H9 (cell line): ENCODE data around the gene NDUFS6. TPM values are rescaled to one million over a fixed set of nuclear protein-coding genes. Genes with fewer than 3 reads are reported as not detected.

Experiments
- DNase-seq: peaks from one replicate; pipeline ENCODE4 v3.0.0-alpha.2; 2017
- H2AFZ ChIP-seq: one replicate; pipeline ENCODE4 v1.6.1; 2013; ENCODE audit warnings: mild to moderate bottlenecking, low read length, control low read depth, moderate library complexity
- H2AK5ac ChIP-seq: 2 replicates; pipeline ENCODE4 v1.6.1; 2013; ENCODE audit warnings: low read length, control low read depth, mixed read lengths; ENCODE audit not compliant: insufficient read length
- H2BK120ac ChIP-seq: one replicate; pipeline ENCODE4 v1.6.1; 2013; ENCODE audit warnings: low read depth, mild to moderate bottlenecking, low read length, control low read depth, inconsistent platforms; ENCODE audit not compliant: poor library complexity, severe bottlenecking
- H2BK12ac ChIP-seq: 2 replicates; pipeline ENCODE4 v1.6.1; 2013; ENCODE audit warnings: low read length, control low read depth, mixed read lengths, low read depth; ENCODE audit not compliant: insufficient read length
- H2BK15ac ChIP-seq: 2 replicates; pipeline ENCODE4 v1.6.1; 2013; ENCODE audit warnings: low read depth, low read length, control low read depth
- H2BK20ac ChIP-seq: one replicate; pipeline ENCODE4 v1.6.1; 2013; ENCODE audit warnings: low read depth, mild to moderate bottlenecking, low read length, control low read depth, inconsistent platforms; ENCODE audit not compliant: poor library complexity, severe bottlenecking
- H2BK5ac ChIP-seq: 2 replicates; pipeline ENCODE4 v1.6.1; 2013; ENCODE audit warnings: low read length, control low read depth, mixed read lengths; ENCODE audit not compliant: insufficient read length
- H3K14ac ChIP-seq: 2 replicates; pipeline ENCODE4 v1.6.1; 2013; ENCODE audit warnings: low read length, control low read depth; ENCODE audit not compliant: insufficient read depth
- H3K18ac ChIP-seq: 2 replicates; pipeline ENCODE4 v1.6.1; 2013; ENCODE audit warnings: low read depth, mild to moderate bottlenecking, mixed read lengths, low read length, control low read depth; ENCODE audit not compliant: insufficient read length
- H3K23ac ChIP-seq: 2 replicates; pipeline ENCODE4 v1.6.1; 2013; ENCODE audit warnings: low read length, control low read depth, mixed read lengths, low read depth; ENCODE audit not compliant: insufficient read length
- H3K23me2 ChIP-seq: 2 replicates; pipeline ENCODE4 v1.6.1; 2013; ENCODE audit warnings: low read depth, mild to moderate bottlenecking, mixed read lengths, low read length, control low read depth; ENCODE audit not compliant: insufficient read length, poor library complexity, severe bottlenecking
- H3K27ac ChIP-seq: 2 replicates; pipeline ENCODE4 v1.5.1; 2013; ENCODE audit warnings: low read length, control low read depth, mixed read lengths, low read depth; ENCODE audit not compliant: insufficient read length
- H3K27me3 ChIP-seq: 2 replicates; pipeline ENCODE4 v1.6.1; 2013; ENCODE audit warnings: low read length, control low read depth, inconsistent platforms; ENCODE audit not compliant: insufficient read depth
- H3K4ac ChIP-seq: 2 replicates; pipeline ENCODE4 v1.6.1; 2013; ENCODE audit warnings: low read depth, mild to moderate bottlenecking, control low read depth, inconsistent platforms, low read length, moderate library complexity
- H3K4me1 ChIP-seq: 2 replicates; pipeline ENCODE4 v1.6.1; 2013; ENCODE audit warnings: low read length, control low read depth, inconsistent platforms; ENCODE audit not compliant: insufficient read depth
- H3K4me2 ChIP-seq: 2 replicates; pipeline ENCODE4 v1.6.1; 2013; ENCODE audit warnings: low read length, control low read depth, mixed read lengths; ENCODE audit not compliant: insufficient read length, insufficient read depth
- H3K56ac ChIP-seq: 2 replicates; pipeline ENCODE4 v1.6.1; 2013; ENCODE audit warnings: low read depth, mild to moderate bottlenecking, mixed read lengths, low read length, control low read depth; ENCODE audit not compliant: insufficient read length
- H3K79me1 ChIP-seq: 2 replicates; pipeline ENCODE4 v1.6.1; 2013; ENCODE audit warnings: low read depth, mild to moderate bottlenecking, moderate library complexity, low read length, control low read depth, inconsistent platforms; ENCODE audit not compliant: insufficient read depth, poor library complexity, severe bottlenecking
- H3K79me2 ChIP-seq: 2 replicates; pipeline ENCODE4 v1.6.1; 2013; ENCODE audit warnings: low read length, control low read depth, inconsistent platforms; ENCODE audit not compliant: insufficient read depth
- H3K9ac ChIP-seq: 2 replicates; pipeline ENCODE4 v1.6.1; 2013; ENCODE audit warnings: low read length, control low read depth, mixed read lengths; ENCODE audit not compliant: insufficient read length; ENCODE audit errors: extremely low read depth
- H3K9me3 ChIP-seq: one replicate; pipeline ENCODE4 v1.6.1; 2013; ENCODE audit warnings: low read depth, low read length, inconsistent platforms; ENCODE audit not compliant: control insufficient read depth
- H3T11ph ChIP-seq: one replicate; pipeline ENCODE4 v1.6.1; 2013; ENCODE audit warnings: mild to moderate bottlenecking, low read length, control low read depth, inconsistent platforms
- H4K20me1 ChIP-seq: one replicate; pipeline ENCODE4 v1.6.1; 2013; ENCODE audit not compliant: control insufficient read depth, insufficient read length, insufficient read depth
- H4K5ac ChIP-seq: 2 replicates; pipeline ENCODE4 v1.6.1; 2013; ENCODE audit warnings: low read depth, mild to moderate bottlenecking, mixed read lengths, low read length, control low read depth; ENCODE audit not compliant: insufficient read length
- H4K8ac ChIP-seq: replicated peaks from 2 replicates; pipeline ENCODE4 v1.6.1; 2013; ENCODE audit warnings: low read length, control low read depth, mixed read lengths, low read depth; ENCODE audit not compliant: insufficient read length
- H4K91ac ChIP-seq: 2 replicates; pipeline ENCODE4 v1.6.1; 2013; ENCODE audit warnings: low read depth, mild to moderate bottlenecking, moderate library complexity, mixed read lengths, low read length, control low read depth; ENCODE audit not compliant: insufficient read length
- H3K27ac Mint-ChIP-seq, 3 experiments: 2 replicates in 2 of 3; 3 replicates in 1 of 3; pipeline ENCODE4 v1.8.0; 2020 to 2021; ENCODE audit warnings: mixed read lengths in 3 of 3, mild to moderate bottlenecking in 1 of 3, moderate library complexity in 1 of 3
- H3K27me3 Mint-ChIP-seq: 2 replicates; pipeline ENCODE4 v1.8.0; 2021; ENCODE audit warnings: low read depth, mild to moderate bottlenecking, moderate library complexity, mixed read lengths
- H3K36me3 Mint-ChIP-seq, 3 experiments: 2 replicates in 2 of 3; 3 replicates in 1 of 3; pipeline ENCODE4 v1.8.0; 2020 to 2021; ENCODE audit warnings: low read depth in 3 of 3, mixed read lengths in 3 of 3; ENCODE audit not compliant: insufficient read depth in 1 of 3
- H3K4me1 Mint-ChIP-seq, 2 experiments: 2 replicates each; pipeline ENCODE4 v1.8.0; 2020; ENCODE audit warnings: mixed read lengths in 2 of 2
- H3K4me3 Mint-ChIP-seq, 2 experiments: 2 replicates in 1 of 2; 3 replicates in 1 of 2; pipeline ENCODE4 v1.8.0; 2020 to 2021; ENCODE audit warnings: mild to moderate bottlenecking in 2 of 2, mixed read lengths in 2 of 2, moderate library complexity in 1 of 2
- H3K9me3 Mint-ChIP-seq, 2 experiments: 2 replicates in 1 of 2; 3 replicates in 1 of 2; pipeline ENCODE4 v1.8.0; 2020; ENCODE audit warnings: mild to moderate bottlenecking in 2 of 2, mixed read lengths in 2 of 2, moderate library complexity in 1 of 2
- WGBS: extraction: QIAGEN DNeasy Blood & Tissue Kit; methylation state at CpG from one replicate; pipeline ENCODE4 v1.1.7; 2013; ENCODE audit warnings: missing lambda C conversion rate, low lambda C conversion rate, mixed read lengths; ENCODE audit not compliant: insufficient read length; ENCODE audit errors: extremely low coverage; 5-methylcytosine and 5-hydroxymethylcytosine counted together
- total RNA-seq: library from RNA; stranded (reverse); gene quantifications from 2 replicates; pipeline ENCODE4 v1.2.1, GENCODE V29; 2021
- TF ChIP-seq, protein P1 (sequence below): fragments of 200-600 bp; sonication (generic); conservative IDR thresholded peaks from 3 replicates; pipeline ENCODE4 v1.8.0; 2021; ENCODE audit warnings: antibody characterized with exemption, mild to moderate bottlenecking

The NDUFS6 gene
- total RNA-seq, 1 experiment from 2014 or later = 62.5 TPM

DNA sequence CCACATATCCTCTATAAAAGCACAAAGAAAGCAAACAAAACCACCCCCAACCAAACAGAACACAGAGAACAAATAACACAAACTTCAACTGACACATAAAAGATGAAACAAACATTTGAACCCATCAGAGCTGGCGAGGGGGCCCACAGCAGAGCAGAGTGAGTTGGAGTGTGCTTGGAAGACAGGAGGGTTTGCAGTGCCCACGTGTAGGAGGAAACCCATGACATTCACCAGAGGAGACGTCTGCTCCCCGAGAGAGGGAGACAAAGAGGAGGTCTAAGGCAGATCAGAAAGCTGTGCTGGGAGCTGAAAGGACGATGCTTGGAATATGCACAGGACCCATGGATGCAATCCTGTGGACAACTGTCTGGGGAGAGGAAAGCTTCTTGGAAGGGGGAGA, 28.6 kb upstream of the NDUFS6 start:
- WGBS = no CpG with 5 or more reads among the region's 5 CpGs
- no peak overlapping the region for H3K4ac ChIP-seq
- H3K9me3 ChIP-seq = no peaks in the 10 kb centered on the region
- peaks cover 9 to 11% of the 10 kb centered on the region in 2 experiments; a peak in 4 of 5 replicates for H3K9me3 Mint-ChIP-seq
- no peaks in the 10 kb centered on the region for H3K27me3 ChIP-seq
- H3K79me1 ChIP-seq = no peaks in the 10 kb centered on the region
- H2BK12ac ChIP-seq = no peak overlapping the region
- peaks cover 6% of the 10 kb centered on the region; the same call in 1 of the 2 replicates for H3K27me3 Mint-ChIP-seq
- no peak overlapping the region for H3K27ac Mint-ChIP-seq
- H3K4me1 ChIP-seq = no peaks in the 10 kb centered on the region
- H3K27ac ChIP-seq = no peak overlapping the region
- H4K5ac ChIP-seq = no peak overlapping the region
- H2AK5ac ChIP-seq = no peak overlapping the region
- no peak overlapping the region for H2BK120ac ChIP-seq
- no peak overlapping the region for H4K8ac ChIP-seq
- no peak overlapping the region for H4K91ac ChIP-seq
- no peak overlapping the region for H3K56ac ChIP-seq
- H3K23me2 ChIP-seq = no peaks in the 10 kb centered on the region
- H3K4me1 Mint-ChIP-seq = peaks cover 4 to 6% of the 10 kb centered on the region in 2 experiments
- no peak overlapping the region for H2BK15ac ChIP-seq
- H2BK5ac ChIP-seq = no peak overlapping the region
- H3K4me3 Mint-ChIP-seq = no peak overlapping the region
- H3K79me2 ChIP-seq = no peaks in the 10 kb centered on the region
- DNase-seq = no peak
- H3K14ac ChIP-seq = no peak overlapping the region
- H3K9ac ChIP-seq = no peak overlapping the region
- H3K4me2 ChIP-seq = no peak overlapping the region
- H3K23ac ChIP-seq = peak overlapping the region; percentile 40
- no peak overlapping the region for H2BK20ac ChIP-seq
- no peaks in the 10 kb centered on the region for H4K20me1 ChIP-seq
- no peak overlapping the region for H3K18ac ChIP-seq
- TF ChIP-seq, protein P1, sequence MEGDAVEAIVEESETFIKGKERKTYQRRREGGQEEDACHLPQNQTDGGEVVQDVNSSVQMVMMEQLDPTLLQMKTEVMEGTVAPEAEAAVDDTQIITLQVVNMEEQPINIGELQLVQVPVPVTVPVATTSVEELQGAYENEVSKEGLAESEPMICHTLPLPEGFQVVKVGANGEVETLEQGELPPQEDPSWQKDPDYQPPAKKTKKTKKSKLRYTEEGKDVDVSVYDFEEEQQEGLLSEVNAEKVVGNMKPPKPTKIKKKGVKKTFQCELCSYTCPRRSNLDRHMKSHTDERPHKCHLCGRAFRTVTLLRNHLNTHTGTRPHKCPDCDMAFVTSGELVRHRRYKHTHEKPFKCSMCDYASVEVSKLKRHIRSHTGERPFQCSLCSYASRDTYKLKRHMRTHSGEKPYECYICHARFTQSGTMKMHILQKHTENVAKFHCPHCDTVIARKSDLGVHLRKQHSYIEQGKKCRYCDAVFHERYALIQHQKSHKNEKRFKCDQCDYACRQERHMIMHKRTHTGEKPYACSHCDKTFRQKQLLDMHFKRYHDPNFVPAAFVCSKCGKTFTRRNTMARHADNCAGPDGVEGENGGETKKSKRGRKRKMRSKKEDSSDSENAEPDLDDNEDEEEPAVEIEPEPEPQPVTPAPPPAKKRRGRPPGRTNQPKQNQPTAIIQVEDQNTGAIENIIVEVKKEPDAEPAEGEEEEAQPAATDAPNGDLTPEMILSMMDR = peak; percentile 25; the same call in 1 of the 3 replicates
- H3T11ph ChIP-seq = no peak overlapping the region
- no peak overlapping the region for H2AFZ ChIP-seq
- no peaks in the 10 kb centered on the region; a peak in 1 of 7 replicates for H3K36me3 Mint-ChIP-seq
